GM12874 (cell line): Measurements from ENCODE around the gene RPS15.

Source experiments
- CTCF ChIP-seq: IDR thresholded peaks from 2 replicates; pipeline ENCODE4 v1.5.1; 2011; ENCODE audit warnings: low read depth, mild to moderate bottlenecking, control low read depth, low read length, moderate library complexity; ENCODE audit not compliant: insufficient read depth

RPS15 gene

GRCh38 chr19:1424192-1424955 lies 13.8 kb upstream of the RPS15 start:
- no peak for TF ChIP-seq CTCF

- TF ChIP-seq CTCF: no peak
These were observed 12.9 kb upstream of the RPS15 start for GRCh38 chr19:1425102-1425837.

- no peak for TF ChIP-seq CTCF
These were observed 12.3 kb upstream of the RPS15 start for GRCh38 chr19:1425902-1426301.

GRCh38 chr19:1426736-1427135 lies 11.5 kb upstream of the RPS15 start:
- TF ChIP-seq CTCF: no peak

- no peak for TF ChIP-seq CTCF
These were observed 10.8 kb upstream of the RPS15 start for GRCh38 chr19:1427221-1427920.

- TF ChIP-seq CTCF: no peak
These were observed 9.3 kb upstream of the RPS15 start for GRCh38 chr19:1428738-1429391.

GRCh38 chr19:1429750-1430149 lies 8.4 kb upstream of the RPS15 start:
- no peak for TF ChIP-seq CTCF
